ENCODE results near the gene CELA2B. TPM values are rescaled to one million over a fixed set of nuclear protein-coding genes. Genes with fewer than 3 reads are reported as not detected.

CELA2B gene
- total and polyA plus RNA-seq, 9 of the 15 experiments (the other 6 are each of a cell fraction or from before 2014, with no cell fraction given), result 0.25 to 2.1 (median 0.38) TPM; not detected in 5

- TF ChIP-seq ZNF445 (CRISPR knock-in tag; IDR thresholded peaks at IDR 0.05; ENCODE audit: low read depth) (no peak), ZNF232 (CRISPR knock-in tag; IDR thresholded peaks at IDR 0.05) (no peak)
These were observed 40.4 kb upstream of the CELA2B start (continued) for GRCh38 chr1:15435239-15436077.

GRCh38 chr1:15436881-15437442 is 38.9 kb upstream of the CELA2B start:
- Histone ChIP-seq H3K36me3 (ENCODE audit: control insufficient read depth, insufficient read depth, low read length) (no peaks in the 10 kb centered on the region), H3K79me2 (ENCODE audit: control insufficient read depth, insufficient read depth, low read length) (no peaks in the 10 kb centered on the region), H3K27me3 (ENCODE audit: control insufficient read depth in 2 of 2, insufficient read depth in 2 of 2, low read length in 2 of 2) (no peaks in the 10 kb centered on the region), H3K4me3 (no peak overlapping the region), H3K4me1 (replicated peaks in 1 of 2; ENCODE audit: control insufficient read depth in 2 of 2, insufficient read depth in 2 of 2, low read length in 2 of 2) (peaks cover 4 to 15% of the 10 kb centered on the region in 2 experiments; a peak in 3 of 5 replicates), H3K9ac (ENCODE audit: insufficient read depth in 1 of 2, low read depth in 2 of 2, low read length in 2 of 2) (no peak overlapping the region), H3K27ac (ENCODE audit: extremely low read depth, low read depth, low read length) (no peak overlapping the region), H2AFZ (ENCODE audit: low read depth, low read length) (no peak overlapping the region), H3K9me3 (replicated peaks; ENCODE audit: control insufficient read depth, insufficient read depth, low read depth, low read length) (no peaks in the 10 kb centered on the region), H3K9me1 (ENCODE audit: control insufficient read depth, insufficient read depth, low read length) (no peaks in the 10 kb centered on the region), H4K20me1 (replicated peaks; ENCODE audit: control insufficient read depth, insufficient read depth, low read length) (no peaks in the 10 kb centered on the region), H3K4me2 (ENCODE audit: insufficient read depth, low read length) (no peak overlapping the region)
- FAIRE-seq (no peak), DNase-seq (ENCODE audit: extremely low read depth in 1 of 4, low spot score in 3 of 4) (no peak), ATAC-seq (no peak)
- ChIA-PET CTCF (ENCODE audit: low intra/inter-chr PET ratio) (no interaction called here), POLR2A (no interaction called here)
- no TSS peak for BruUV-seq (replicated peaks)
- intact Hi-C loops (cut with micrococcal nuclease) (loop anchor here (10.0 kb wide), 1 partner anchor 282 kb away; the partner anchor contains the start of gene TMEM51), in situ Hi-C loops (cut with MboI) (no loop called here)
- WGBS (ENCODE audit: insufficient coverage, low coverage, missing lambda C conversion rate), result 48% methylated on average over 6 of the region's 6 CpGs
- TF ChIP-seq ESRRA (IDR thresholded peaks at IDR 0.05; ENCODE audit: borderline replicate concordance, low read depth) (0 out of 2 replicates have a peak, but pooled peaks have one; percentile 33), SRSF7 (optimal IDR thresholded peaks at IDR 0.05; ENCODE audit: low read depth, low read length) (no peak), KDM1A (IDR thresholded peaks at IDR 0.05) (peak in 1 of 2 experiments; percentile 41; a peak in 1 of 4 replicates), BCOR (IDR thresholded peaks at IDR 0.05) (peak; percentile 69), ZNF609 (CRISPR knock-in tag; IDR thresholded peaks at IDR 0.05; ENCODE audit: borderline replicate concordance) (no peak)
